HG02678 (cell line): ENCODE results near the gene PDE4DIP.
"Not testable (repeated sequence)": the region's sequence is repeated elsewhere in the genome, so short reads cannot be mapped to it uniquely, and the experiment has no call there.

Source experiments
- ATAC-seq: cut with Tn5 transposase; IDR thresholded peaks from one replicate; pipeline ENCODE4 v1.9.1; 2021; ENCODE audit warnings: mild to moderate bottlenecking, moderate library complexity; ENCODE audit not compliant: unreplicated experiment

PDE4DIP gene

DNA sequence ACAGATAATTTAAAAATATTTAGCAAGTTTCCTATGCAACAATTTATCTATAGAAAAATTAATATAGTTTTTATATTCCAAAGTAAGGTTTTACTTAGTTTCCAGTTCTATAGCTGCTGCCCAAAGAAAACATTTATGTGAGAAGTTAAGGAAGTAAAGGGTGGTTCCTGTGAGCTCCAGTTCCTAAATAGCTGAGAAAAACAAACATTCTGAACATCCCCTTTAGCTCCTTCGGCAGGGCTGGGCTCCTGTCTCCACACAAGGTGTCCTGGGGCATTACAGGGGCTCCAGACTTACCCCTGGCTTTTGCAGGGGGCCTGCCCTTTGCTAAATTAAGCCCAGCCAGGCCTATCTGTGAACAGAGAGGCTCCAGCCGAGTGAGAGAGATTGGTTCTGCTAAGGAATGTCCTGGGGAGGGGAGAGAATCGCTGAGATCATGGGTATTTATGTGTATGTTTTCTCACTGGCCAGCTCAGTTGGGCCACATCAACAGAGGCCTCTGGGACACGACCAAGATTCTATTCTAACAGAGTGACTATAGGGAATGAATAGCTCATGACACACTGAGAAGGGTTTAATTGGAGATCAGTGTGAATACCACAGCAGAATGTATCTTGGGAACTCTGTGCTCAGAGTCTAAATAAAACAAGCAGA, 72.6 kb downstream of the PDE4DIP start:
- not testable (repeated sequence) for ATAC-seq

DNA sequence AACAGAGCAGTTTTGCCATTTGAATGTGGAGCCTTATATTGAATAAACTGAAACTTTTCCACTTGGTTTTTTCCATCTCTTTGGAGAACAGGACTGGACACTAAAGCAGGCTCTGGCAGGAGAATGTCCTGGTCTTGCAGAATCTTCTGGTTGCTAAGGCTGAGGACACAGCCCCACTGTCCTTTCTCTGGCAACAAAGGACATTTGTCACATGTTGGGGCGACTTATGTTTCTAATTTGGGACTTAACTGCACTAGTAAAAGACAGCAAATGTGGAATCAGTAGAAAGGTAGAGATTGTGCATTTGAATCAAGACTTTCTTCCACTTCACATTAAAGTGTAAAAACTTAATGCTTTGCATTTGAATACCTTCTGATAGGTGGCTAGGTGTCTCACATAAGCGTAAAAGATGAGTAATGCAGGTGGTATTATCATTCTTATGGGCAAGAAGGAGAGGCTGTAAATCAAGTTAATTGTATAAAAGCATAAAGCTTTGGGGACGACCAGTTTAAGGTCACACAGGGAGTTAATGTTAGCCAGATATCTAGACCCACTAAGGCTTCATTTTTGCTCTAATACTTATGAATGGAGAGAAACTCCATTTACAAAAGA, 74.7 kb downstream of the PDE4DIP start:
- not testable (repeated sequence) for ATAC-seq

DNA sequence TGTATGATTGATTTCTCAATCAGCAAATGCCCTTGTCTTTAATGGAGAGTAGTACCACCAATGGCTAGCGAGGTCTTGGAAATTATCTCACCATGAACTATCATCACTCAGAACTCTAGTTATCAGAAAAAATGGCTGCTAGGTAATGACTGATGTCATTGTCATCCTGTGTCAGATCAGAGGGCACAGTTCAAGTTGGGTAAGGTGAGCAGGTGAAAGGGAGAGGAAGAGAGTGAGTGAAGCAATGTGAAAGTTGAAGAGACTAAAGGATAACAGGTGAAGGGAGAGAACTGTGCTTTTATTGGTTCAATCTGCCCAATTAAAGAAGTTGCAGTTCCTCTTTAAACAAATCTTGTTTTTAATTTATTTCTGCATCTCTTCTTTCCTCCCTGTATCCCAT, 76.8 kb downstream of the PDE4DIP start:
- ATAC-seq = not testable (repeated sequence)

DNA sequence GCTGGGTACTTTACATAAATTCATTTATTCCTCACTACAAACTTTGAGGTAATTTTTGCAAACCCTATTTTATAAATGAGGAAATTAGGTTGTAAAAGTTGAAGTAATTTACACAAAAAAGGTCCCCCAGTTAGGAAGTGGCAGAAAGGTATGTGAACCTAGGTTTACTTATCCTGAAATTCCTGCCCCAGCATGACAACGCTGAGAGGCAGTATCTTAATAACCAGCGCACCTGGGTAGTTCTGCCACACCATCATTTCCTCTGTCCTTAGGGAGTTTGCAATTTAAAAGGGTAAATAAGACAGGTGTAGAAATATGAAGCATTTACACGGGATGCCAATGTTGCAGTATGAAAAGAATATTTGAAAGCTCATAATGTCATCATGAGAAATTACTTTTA, 79.6 kb downstream of the PDE4DIP start:
- ATAC-seq = not testable (repeated sequence)

DNA sequence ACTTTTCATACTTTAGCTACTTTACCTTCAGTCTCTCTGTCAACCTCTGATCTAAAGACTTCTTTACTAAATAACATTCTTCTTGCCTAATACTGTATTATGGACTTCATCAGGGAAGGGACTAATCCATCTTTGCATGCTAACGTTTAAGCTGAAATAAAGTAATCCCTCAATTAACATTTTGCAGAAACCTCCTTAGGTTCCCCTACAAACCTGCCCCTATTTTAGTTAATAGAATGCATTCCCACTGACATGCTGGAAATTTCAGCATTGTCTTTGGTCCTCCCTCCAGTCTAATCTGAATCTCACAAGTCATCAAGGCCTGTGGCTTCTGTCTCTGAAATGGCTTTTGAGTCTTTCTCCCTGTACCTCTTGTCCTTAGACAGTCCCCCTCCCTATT, 83.4 kb downstream of the PDE4DIP start:
- not testable (repeated sequence) for ATAC-seq

DNA sequence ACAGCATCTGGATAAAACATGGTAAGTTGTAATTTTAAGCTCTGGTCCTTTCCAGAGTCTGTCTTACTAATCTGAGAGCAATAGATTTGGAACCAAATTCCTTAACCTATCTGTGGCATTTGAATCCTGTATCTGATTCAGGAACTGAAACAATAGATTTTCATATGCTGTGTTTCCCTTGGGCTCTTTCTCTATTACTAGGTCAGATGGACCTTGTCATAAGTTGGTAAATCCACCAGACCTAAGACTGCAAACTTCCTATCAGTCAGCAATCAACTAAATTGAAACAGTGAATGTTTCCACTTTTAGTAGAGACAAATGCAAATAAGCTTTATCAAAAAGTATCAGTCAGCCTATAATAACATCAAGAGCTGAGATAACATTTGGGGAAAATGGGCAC, 85.0 kb downstream of the PDE4DIP start:
- ATAC-seq = not testable (repeated sequence)

DNA sequence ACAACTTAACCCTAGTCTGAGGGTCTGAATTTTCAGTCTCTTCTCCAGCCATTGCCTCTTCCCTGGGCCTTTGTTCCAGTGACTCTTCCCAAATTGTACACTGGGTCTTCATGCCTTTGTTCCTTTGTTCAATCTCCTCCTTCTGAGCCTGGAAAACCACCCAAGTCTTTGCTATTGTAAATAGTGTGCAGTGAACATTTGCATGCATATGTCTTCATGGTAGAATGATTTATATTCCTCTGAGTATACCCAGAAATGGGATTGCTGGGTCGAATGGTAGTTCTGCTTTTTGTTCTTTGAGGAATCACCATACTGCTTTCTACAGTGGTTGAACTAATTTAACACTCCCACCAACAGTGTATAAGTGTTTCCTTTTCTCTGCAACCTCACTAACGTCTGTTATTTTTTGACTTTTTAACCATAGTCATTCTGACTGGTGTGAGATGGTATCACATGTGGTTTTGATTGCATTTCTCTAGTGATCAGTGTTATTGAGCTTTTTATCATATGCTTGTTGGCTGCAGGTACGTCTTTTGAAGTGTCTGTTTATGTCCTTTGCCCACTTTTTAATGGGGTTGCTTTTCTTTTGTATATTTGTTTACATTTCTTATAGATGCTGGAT, 91.3 kb downstream of the PDE4DIP start:
- ATAC-seq = not testable (repeated sequence)

DNA sequence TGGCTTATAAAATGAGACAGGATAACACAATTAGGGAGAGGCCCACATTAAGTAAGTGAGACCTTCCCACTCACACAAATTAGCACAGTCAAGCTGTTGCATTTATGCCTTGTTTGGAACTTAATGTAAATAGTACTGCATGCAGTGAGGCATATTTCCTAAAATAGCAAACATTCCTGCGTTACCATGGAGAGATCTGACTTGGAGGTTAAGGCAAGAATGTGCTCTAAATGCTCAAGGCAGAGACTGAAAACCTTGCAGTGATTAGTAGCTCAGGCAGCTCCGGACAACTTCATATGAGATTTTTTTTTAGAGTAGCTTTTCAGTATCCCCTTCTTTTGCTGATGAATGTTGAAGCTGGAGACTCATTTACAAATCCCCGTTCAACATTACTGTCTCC, 98.7 kb downstream of the PDE4DIP start:
- ATAC-seq = not testable (repeated sequence)

DNA sequence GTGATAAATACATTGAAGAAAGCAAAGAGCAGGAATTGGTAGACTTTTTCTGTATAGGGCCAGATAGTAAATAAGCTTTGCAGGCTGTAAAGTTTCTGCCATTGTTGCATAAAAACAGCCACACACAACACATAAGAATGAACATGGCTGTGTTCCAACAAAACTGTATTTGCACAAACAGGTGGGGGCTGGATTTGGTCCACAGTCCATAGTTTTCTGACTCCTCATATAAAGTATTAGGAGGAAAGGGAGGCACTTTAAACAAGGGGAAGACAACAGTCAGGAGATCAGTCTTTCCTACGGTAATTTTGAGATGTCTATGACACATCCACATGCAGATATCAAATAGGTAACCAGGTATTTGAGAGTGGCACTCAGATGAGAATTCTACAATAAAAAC, 100.9 kb downstream of the PDE4DIP start:
- ATAC-seq = not testable (repeated sequence)

DNA sequence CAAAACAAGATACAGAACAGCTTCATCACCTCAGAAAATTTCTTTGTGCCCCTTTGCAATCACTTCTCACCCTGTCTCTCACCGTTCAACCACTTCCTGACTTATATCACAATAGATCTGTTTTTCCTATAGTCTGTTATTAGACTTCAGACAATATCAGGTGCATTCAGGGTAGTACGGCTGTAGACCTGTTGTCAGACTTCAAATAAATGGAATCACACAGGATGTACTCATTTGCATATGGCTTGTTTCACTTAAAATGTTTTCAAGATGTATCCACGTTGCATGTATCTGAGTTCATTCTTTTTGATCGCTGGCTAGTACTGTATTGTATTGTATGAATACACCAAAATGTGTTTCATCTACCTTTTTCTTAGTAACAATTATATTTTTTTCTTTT, 104.5 kb downstream of the PDE4DIP start:
- not testable (repeated sequence) for ATAC-seq

DNA sequence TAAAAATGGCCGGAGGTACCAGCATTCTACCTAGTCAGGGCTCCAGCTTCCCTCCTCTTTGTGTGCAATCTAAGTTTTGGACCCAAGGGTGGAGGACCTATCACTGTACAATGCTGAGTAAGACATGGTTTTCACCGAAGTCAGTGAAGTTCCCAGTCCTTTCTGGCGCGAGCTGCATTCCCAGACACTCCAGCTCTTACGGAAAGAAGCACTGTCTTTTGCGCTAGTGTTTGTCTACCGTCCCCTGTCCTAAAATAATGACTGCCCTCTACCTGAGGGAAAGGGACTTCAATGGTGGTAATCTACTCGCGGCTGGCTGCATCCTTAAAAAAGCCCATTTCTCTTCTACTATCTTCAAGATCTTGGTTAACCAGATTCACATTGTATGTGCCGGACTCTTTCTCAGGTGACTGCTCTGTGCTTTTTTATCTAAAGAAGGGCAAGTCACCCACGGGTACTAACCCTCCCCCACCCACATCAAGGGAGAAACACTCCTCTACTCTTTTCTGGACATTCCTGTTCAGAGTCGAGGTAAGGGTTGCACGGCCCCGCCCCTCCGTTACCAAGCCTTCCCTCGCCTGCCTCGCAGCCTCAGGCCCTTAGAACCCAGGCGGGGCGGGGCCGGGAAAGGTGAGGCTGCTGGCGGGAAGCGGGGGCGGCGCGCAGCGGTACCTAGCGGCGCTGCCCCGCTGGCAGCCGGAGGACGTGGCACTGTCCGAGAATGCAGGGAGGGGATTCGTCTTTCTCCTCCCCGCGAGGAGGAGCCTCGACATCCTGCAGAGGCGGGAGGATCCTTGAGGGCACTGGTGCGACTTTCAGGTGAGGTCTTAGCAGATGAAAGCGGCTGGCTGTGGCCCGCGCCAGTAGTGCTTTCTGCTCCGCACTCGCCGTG, 107.4 kb downstream of the PDE4DIP start:
- peak; percentile 75 for ATAC-seq

DNA sequence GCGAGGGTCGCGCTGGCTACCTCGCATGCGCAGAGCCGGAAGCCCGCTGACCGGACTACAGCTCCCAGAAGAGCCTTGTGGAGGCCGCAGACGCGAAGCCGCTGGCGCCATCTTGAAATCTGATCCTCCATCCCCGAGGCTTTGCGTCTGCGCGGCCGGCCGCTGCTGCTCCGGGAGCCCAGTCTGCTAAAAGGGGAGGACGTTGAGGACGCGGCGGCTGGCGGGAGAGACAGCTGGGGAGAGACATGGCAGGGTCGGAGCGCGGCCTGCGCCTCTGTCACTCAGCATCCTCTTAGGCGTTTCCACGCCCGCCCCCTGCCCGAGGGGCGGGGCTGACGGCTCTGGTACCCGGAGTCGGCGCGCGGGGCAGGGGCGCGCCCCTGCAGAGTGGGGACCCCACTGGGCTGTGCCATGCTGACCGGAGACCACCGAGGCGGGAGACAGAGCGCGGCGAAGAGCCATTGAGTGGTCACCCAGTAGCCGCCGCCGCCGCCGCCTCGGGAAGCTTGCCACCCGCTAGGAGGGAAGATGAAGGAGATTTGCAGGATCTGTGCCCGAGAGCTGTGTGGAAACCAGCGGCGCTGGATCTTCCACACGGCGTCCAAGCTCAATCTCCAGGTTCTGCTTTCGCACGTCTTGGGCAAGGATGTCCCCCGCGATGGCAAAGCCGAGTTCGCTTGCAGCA, 108.2 kb downstream of the PDE4DIP start:
- ATAC-seq = peak; percentile 72

DNA sequence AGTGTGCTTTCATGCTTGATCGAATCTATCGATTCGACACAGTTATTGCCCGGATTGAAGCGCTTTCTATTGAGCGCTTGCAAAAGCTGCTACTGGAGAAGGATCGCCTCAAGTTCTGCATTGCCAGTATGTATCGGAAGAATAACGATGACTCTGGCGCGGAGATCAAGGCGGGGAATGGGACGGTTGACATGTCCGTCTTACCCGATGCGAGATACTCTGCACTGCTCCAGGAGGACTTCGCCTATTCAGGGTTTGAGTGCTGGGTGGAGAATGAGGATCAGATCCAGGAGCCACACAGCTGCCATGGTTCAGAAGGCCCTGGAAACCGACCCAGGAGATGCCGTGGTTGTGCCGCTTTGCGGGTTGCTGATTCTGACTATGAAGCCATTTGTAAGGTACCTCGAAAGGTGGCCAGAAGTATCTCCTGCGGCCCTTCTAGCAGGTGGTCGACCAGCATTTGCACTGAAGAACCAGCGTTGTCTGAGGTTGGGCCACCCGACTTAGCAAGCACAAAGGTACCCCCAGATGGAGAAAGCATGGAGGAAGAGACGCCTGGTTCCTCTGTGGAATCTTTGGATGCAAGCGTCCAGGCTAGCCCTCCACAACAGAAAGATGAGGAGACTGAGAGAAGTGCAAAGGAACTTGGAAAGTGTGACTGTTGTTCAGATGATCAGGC, 108.8 kb downstream of the PDE4DIP start:
- ATAC-seq = not testable (repeated sequence)

DNA sequence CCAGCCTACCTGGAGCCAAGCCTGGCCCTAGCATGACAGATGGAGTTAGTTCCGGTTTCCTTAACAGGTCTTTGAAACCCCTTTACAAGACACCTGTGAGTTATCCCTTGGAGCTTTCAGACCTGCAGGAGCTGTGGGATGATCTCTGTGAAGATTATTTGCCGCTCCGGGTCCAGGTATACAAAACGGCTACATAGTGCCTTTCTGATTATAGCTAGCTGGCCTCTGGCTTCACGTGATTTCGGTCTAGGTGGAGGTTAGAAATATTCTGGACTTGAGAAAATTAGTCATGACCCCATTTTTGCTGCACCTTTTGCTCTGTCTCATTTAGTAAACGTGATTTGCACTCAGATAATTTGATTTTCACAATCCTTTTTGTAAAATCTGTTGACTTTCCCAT, 109.5 kb downstream of the PDE4DIP start:
- ATAC-seq = not testable (repeated sequence)

DNA sequence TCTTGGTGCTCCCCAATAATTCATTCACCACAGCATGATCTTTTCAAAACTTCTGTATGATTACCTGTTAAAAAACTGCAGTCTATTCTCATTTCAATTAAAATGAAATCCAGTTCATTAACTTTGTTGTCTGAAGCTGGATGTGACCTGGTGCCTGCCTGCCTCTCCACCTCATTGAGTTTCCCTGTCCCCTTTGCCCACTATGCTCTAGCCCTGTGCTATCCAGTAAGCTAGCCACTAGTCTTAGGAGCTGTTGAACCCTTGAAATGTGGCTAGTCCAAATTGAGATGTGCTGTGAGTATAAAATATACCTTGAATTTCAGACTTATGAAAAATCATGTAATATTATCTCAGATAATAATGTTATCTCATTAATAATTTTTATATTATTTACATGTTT, 114.1 kb downstream of the PDE4DIP start:
- ATAC-seq = not testable (repeated sequence)

DNA sequence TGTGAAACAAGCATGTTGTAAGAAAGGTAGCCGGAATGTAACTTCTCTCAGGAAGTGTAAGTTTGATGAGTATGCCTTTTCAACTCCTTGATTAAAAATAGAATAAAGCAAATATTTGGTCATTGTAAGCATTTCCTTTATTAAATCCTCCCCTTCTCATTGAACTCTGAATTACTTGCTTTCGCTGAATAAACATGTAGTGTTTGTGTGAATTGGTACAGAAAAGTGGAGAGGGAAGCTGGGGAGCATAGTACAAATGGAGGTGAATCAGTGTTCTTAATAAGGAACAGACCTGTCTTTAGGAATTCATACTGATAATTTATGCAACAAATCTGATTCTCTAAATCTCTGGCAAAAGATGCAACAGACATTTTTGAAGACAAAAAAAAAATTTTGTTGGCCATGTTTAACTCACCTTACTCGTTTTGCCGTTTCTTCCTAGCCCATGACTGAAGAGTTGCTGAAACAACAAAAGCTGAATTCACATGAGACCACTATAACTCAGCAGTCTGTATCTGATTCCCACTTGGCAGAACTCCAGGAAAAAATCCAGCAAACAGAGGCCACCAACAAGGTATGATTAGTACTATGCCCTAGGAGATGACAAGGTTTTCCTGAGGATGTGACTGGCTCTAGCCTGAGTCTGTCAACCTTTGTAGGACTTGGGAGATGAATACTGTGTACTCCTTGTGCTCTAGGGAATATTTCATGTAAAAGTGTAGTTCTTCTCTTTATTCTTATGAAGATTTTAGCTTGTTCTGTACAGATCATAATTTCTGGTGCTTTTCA, 116.2 kb downstream of the PDE4DIP start:
- ATAC-seq = not testable (repeated sequence)

DNA sequence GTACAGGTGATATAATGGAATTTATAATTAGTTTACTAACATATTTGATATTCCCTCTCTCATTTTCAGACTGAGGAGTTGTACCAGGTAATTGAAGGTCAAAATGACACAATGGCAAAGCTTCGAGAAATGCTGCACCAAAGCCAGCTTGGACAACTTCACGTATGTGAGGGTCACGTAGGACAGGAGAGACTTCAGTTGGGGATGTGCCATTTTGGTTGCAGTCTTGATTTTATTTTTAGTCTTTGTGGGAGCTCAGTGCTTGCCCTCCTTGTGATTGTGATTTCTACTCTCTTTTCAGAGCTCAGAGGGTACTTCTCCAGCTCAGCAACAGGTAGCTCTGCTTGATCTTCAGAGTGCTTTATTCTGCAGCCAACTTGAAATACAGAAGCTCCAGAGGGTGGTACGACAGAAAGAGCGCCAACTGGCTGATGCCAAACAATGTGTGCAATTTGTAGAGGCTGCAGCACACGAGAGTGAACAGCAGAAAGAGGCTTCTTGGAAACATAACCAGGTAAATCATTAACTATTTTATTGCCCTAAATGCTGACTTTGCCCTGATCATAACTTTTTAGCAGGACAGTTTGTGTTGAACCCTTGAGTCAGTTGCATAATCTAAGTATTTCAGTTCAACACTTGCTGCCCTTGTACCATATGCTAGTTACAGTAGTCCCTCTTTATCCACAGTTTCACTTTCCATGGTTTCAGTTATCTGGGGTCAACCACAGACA, 118.1 kb downstream of the PDE4DIP start:
- ATAC-seq = not testable (repeated sequence)

DNA sequence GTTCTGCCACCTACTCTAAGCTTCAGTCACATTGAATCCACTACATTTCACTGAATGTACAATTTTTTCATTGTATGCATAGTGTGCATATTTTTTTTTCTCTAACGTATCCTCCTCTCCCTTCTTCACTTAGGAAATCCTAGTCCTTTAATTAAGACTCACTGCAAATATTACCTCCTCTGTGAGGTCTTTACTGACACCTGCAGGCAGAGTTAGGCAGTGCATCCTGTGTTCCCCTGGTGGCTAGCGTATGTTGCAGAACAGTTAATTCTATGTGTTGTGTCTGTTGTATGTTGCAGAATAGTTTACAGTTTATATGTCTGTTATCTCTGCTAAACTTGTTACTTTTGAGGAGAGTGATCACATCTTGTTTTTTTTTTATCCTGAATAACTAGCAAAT, 121.9 kb downstream of the PDE4DIP start:
- ATAC-seq = not testable (repeated sequence)

DNA sequence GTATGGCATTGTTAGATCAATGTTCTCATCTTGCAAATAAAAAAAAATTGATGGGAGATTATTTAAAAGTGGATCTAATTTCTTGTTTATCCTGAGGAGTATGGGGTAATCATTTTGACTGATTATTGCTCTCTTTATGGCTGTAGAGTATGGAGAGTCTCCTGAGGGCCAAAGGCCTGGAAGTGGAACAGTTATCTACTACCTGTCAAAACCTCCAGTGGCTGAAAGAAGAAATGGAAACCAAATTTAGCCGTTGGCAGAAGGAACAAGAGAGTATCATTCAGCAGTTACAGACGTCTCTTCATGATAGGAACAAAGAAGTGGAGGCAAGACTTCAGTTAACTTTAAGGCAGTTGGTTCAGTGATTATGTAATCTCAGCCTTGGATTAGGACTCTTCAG, 123.4 kb downstream of the PDE4DIP start:
- ATAC-seq = not testable (repeated sequence)
